Tibial nerve (tissue), 4 donors: Measurements from ENCODE around the gene SPTBN5. TPM values are rescaled to one million over a fixed set of nuclear protein-coding genes. Genes with fewer than 3 reads are reported as not detected.

ENCODE experiments used
- DNase-seq, 2 donors: peaks; one replicate each; pipeline ENCODE4 v3.0.0-alpha.2; 2019; ENCODE audit warnings: low spot score in 2 of 2
- H3K27ac ChIP-seq, 4 donors: fragments of 200-600 bp; sonication (generic) in 3 of 4; one replicate each; pipeline ENCODE4 v1.5.1; 2017 to 2019; ENCODE audit warnings: mild to moderate bottlenecking in 1 of 4
- H3K27me3 ChIP-seq, 2 donors: fragments of 200-600 bp; sonication (generic) in 1 of 2; one replicate each; pipeline versions ENCODE4 v1.5.1 to v1.6.0; 2017 to 2019
- H3K36me3 ChIP-seq, 3 donors: fragments of 200-600 bp; sonication (generic); one replicate each; pipeline ENCODE4 v1.5.1; 2018 to 2019
- H3K4me1 ChIP-seq, 4 donors: fragments of 200-600 bp; sonication (generic) in 3 of 4; one replicate each; pipeline ENCODE4 v1.5.1; 2017 to 2019
- H3K4me3 ChIP-seq, 4 donors: fragments of 200-600 bp; sonication (generic) in 3 of 4; one replicate each; pipeline ENCODE4 v1.5.1; 2017 to 2019; ENCODE audit warnings: mild to moderate bottlenecking in 1 of 4, moderate library complexity in 1 of 4
- H3K9me3 ChIP-seq, 4 donors: fragments of 200-600 bp; sonication (generic) in 3 of 4; one replicate each; pipeline ENCODE4 v1.5.1; 2017 to 2019
- EP300 ChIP-seq, 2 donors: sonication (generic); formaldehyde crosslinking; IDR thresholded peaks; one replicate each; pipeline ENCODE4 v1.6.1; 2017; ENCODE audit warnings: antibody characterized with exemption in 2 of 2, mild to moderate bottlenecking in 1 of 2
- POLR2A ChIP-seq, 2 donors: fragments of 450-650 bp; IDR thresholded peaks; one replicate each; pipeline ENCODE4 v1.6.1; 2017; ENCODE audit warnings: antibody characterized with exemption in 2 of 2, mild to moderate bottlenecking in 2 of 2, moderate library complexity in 2 of 2
- WGBS, 2 donors: methylation state at CpG; one replicate each; pipeline ENCODE4 v1.1.5; 2018; 5-methylcytosine and 5-hydroxymethylcytosine counted together
- total RNA-seq, 4 donors: library from RNA; depleted of rRNA; stranded (reverse); fragments of >200 nt; gene quantifications; one replicate each; pipeline ENCODE4 v1.1.0, GENCODE V29; 2016
- TF ChIP-seq, protein P1 (sequence below), 5 experiments: fragments of 200-600 bp in 3 of 5; fragments of 450-650 bp in 2 of 5; sonication (generic) in 3 of 5; IDR thresholded peaks; one replicate each; pipeline ENCODE4 v1.5.1; 2016 to 2019; ENCODE audit warnings: antibody characterized with exemption in 5 of 5, mild to moderate bottlenecking in 3 of 5, moderate library complexity in 2 of 5

The SPTBN5 gene
- total RNA-seq, 4 donors from 2014 or later, result 16.5 to 34.5 (median 19.9) TPM

- Histone ChIP-seq H3K4me3 (no peak overlapping the region), H3K27me3 (peaks cover 0 to 39% of the 10 kb centered on the region in 2 donors), H3K4me1 (peaks cover 0 to 3% (median 0%) of the 10 kb centered on the region in 4 donors), H3K9me3 (no peaks in the 10 kb centered on the region), H3K36me3 (peaks cover 0 to under 1% (median 0%) of the 10 kb centered on the region in 3 donors), H3K27ac (no peak overlapping the region)
- TF ChIP-seq POLR2A (IDR thresholded peaks at IDR 0.05) (no peak), EP300 (IDR thresholded peaks at IDR 0.05) (no peak)
- TF ChIP-seq, protein P1, sequence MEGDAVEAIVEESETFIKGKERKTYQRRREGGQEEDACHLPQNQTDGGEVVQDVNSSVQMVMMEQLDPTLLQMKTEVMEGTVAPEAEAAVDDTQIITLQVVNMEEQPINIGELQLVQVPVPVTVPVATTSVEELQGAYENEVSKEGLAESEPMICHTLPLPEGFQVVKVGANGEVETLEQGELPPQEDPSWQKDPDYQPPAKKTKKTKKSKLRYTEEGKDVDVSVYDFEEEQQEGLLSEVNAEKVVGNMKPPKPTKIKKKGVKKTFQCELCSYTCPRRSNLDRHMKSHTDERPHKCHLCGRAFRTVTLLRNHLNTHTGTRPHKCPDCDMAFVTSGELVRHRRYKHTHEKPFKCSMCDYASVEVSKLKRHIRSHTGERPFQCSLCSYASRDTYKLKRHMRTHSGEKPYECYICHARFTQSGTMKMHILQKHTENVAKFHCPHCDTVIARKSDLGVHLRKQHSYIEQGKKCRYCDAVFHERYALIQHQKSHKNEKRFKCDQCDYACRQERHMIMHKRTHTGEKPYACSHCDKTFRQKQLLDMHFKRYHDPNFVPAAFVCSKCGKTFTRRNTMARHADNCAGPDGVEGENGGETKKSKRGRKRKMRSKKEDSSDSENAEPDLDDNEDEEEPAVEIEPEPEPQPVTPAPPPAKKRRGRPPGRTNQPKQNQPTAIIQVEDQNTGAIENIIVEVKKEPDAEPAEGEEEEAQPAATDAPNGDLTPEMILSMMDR (IDR thresholded peaks at IDR 0.05), result no peak
- WGBS, 2 donors, result 89 to 94% methylated on average over 13 to 17 of the region's 17 CpGs
- no peak for DNase-seq
Observed at GRCh38 chr15:41856262-41856661, 37.6 kb downstream of the SPTBN5 start.

DNA sequence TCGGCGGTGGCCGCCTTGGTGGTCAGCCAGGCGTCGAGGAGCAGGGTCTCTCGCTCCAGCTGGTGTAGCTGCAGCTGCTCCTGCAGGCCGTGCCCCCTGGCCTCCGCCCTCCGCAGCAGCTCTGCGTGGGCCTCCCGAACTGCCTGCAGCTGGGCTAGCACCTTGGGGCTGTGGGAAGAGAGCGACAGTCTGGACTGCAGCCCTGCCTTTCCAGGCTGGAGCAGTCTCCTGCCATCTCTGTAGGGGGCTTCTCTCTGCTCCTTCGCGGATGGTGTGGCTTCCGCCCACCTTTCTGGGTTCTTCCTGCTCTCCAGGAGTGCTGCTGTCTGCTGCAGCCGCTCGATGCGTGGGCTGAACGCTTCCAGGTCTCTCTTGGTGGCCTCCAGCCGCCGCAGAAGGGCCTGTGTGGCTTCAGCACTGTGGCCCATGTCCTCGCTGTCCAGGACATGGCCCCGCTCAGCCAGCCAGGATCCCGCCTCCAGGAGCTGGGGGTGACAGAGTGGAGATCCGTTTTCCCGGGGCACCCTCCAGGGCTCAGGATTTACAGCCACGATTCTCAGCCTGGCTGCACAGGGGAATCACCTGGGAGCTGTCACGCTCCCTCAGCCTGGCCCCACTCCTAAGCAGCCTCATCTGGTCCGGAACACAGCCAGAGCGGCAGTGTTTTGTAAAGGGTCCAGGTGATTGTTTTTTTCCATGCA is 38.4 kb downstream of the SPTBN5 start:
- TF ChIP-seq POLR2A (IDR thresholded peaks at IDR 0.05), result no peak
- TF ChIP-seq, protein P1 (IDR thresholded peaks at IDR 0.05), result no peak
- no peak for TF ChIP-seq EP300 (IDR thresholded peaks at IDR 0.05)

DNA sequence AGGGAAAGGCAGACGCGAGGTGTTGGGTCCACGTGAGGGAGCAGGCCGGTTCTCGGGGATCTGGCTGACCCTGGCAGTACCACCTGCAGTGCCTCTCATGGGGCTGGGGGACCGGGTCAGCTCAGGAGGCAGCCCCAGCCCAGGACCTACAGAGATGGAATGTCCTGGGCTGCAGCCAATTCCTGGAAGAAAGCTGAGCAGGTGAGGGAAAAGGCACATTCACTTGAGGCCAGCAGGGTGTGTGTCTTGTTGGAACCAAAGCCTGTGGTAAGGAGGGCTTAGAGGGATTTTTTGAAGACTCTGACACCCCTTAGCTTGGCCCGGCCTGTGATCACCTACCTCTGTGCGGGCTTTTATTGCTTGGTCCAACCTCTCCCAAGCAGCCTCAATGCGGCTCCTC is 39.4 kb downstream of the SPTBN5 start:
- 90 to 95% methylated on average over 9 of the region's 9 CpGs for WGBS, 2 donors
- no peak for DNase-seq
- Histone ChIP-seq H3K27me3 (peaks cover 0 to 39% of the 10 kb centered on the region in 2 donors), H3K36me3 (no peaks in the 10 kb centered on the region), H3K4me3 (no peak overlapping the region), H3K9me3 (no peaks in the 10 kb centered on the region), H3K27ac (no peak overlapping the region), H3K4me1 (no peaks in the 10 kb centered on the region)
- TF ChIP-seq EP300 (IDR thresholded peaks at IDR 0.05), result no peak
- no peak for TF ChIP-seq POLR2A (IDR thresholded peaks at IDR 0.05)
- TF ChIP-seq, protein P1 (IDR thresholded peaks at IDR 0.05), result no peak

More for the DNA sequence above, 38.4 kb downstream of the SPTBN5 start:
- peaks cover 0 to 1% (median 0%) of the 10 kb centered on the region in 4 donors for H3K4me1 ChIP-seq
- H3K27me3 ChIP-seq, result peaks cover 0 to 39% of the 10 kb centered on the region in 2 donors
- WGBS, 2 donors, result 61 to 64% methylated on average over 18 to 30 of the region's 30 CpGs
- no peak overlapping the region for H3K4me3 ChIP-seq
- H3K36me3 ChIP-seq, result no peaks in the 10 kb centered on the region
- no peak for DNase-seq
- H3K27ac ChIP-seq, result no peak overlapping the region
- no peaks in the 10 kb centered on the region for H3K9me3 ChIP-seq

GRCh38 chr15:41853831-41854230 is 40.0 kb downstream of the SPTBN5 start:
- Histone ChIP-seq H3K27me3 (peaks cover 0 to 39% of the 10 kb centered on the region in 2 donors), H3K4me1 (peaks cover 0 to 4% (median 0%) of the 10 kb centered on the region in 4 donors), H3K36me3 (peaks cover 0 to 4% (median 0%) of the 10 kb centered on the region in 3 donors), H3K9me3 (no peaks in the 10 kb centered on the region), H3K27ac (no peak overlapping the region), H3K4me3 (no peak overlapping the region)
- 87 to 88% methylated on average over 9 to 10 of the region's 10 CpGs for WGBS, 2 donors
- DNase-seq, result no peak
- TF ChIP-seq EP300 (IDR thresholded peaks at IDR 0.05) (no peak), POLR2A (IDR thresholded peaks at IDR 0.05) (no peak)
- TF ChIP-seq, protein P1 (IDR thresholded peaks at IDR 0.05), result no peak
